Small intestine (tissue), 7 donors: ENCODE results near the gene NCR1. TPM values are rescaled to one million over a fixed set of nuclear protein-coding genes. Genes with fewer than 3 reads are reported as not detected.
"Not testable (repeated sequence)": the region's sequence is repeated elsewhere in the genome, so short reads cannot be mapped to it uniquely, and the experiment has no call there.

ENCODE experiments used
- DNase-seq, 2 donors: peaks; one replicate each; pipeline versions ENCODE4 v3.0.0 to v3.0.0-alpha.2; 2013
- FAIRE-seq: peaks from 2 replicates; lab custom pipeline; 2012; peaks lifted over from hg19 to GRCh38; lab: Jason Lieb, UNC
- H3K27ac ChIP-seq, 3 donors: one replicate each; pipeline ENCODE4 v1.5.1; 2013; ENCODE audit warnings: low read length in 2 of 3, mild to moderate bottlenecking in 2 of 3, control low read depth in 1 of 3, inconsistent platforms in 1 of 3, low read depth in 1 of 3, moderate library complexity in 1 of 3
- H3K27me3 ChIP-seq, 3 donors: one replicate each; pipeline ENCODE4 v1.6.1; 2013; ENCODE audit warnings: low read length in 3 of 3, inconsistent platforms in 1 of 3; ENCODE audit not compliant: control insufficient read depth in 3 of 3, insufficient read depth in 3 of 3
- H3K36me3 ChIP-seq, 3 donors: one replicate each; pipeline ENCODE4 v1.6.1; 2013; ENCODE audit warnings: low read length in 3 of 3, inconsistent platforms in 1 of 3, low read depth in 1 of 3, mild to moderate bottlenecking in 1 of 3, moderate library complexity in 1 of 3; ENCODE audit not compliant: control insufficient read depth in 3 of 3, insufficient read depth in 2 of 3
- H3K4me1 ChIP-seq, 3 donors: one replicate each; pipeline ENCODE4 v1.6.1; 2013; ENCODE audit warnings: low read length in 2 of 3, inconsistent platforms in 1 of 3, low read depth in 1 of 3, mild to moderate bottlenecking in 1 of 3, moderate library complexity in 1 of 3; ENCODE audit not compliant: control insufficient read depth in 3 of 3, insufficient read depth in 2 of 3
- H3K4me3 ChIP-seq, 3 donors: one replicate each; pipeline ENCODE4 v1.5.1; 2013; ENCODE audit warnings: low read length in 3 of 3, control low read depth in 1 of 3, inconsistent platforms in 1 of 3, low read depth in 1 of 3, mild to moderate bottlenecking in 1 of 3, moderate library complexity in 1 of 3
- H3K9me3 ChIP-seq, 2 donors: one replicate each; pipeline ENCODE4 v1.6.1; 2013; ENCODE audit warnings: low read depth in 1 of 2, low read length in 1 of 2; ENCODE audit not compliant: control insufficient read depth in 2 of 2, insufficient read depth in 1 of 2
- WGBS, 3 donors: extraction: QIAGEN DNeasy Blood & Tissue Kit; methylation state at CpG; one replicate each; pipeline ENCODE4 v1.1.7; 2013; 5-methylcytosine and 5-hydroxymethylcytosine counted together
- polyA plus RNA-seq, 4 donors: library from polyadenylated mRNA; stranded (reverse) in 3 of 4; unstranded in 1 of 4; fragments of 200-250 nt in 3 of 4; fragments of 120-200 nt in 1 of 4; gene quantifications; one replicate each; pipeline versions ENCODE4 v1.2.1 to v1.2.3, GENCODE V29; 2013
- donor health status: healthy with polysubstance abuse.
- donor health status: control.
- donor health status: control.
- donor health status: Bipolar disorder and iron deficiency.
- donor health status: healthy.

The NCR1 gene
- polyA plus RNA-seq, 4 donors, result 0.16 to 0.77 TPM; not detected in 2

- FAIRE-seq, result not testable (repeated sequence)
- 75 to 90% (median 83%) methylated on average over 9 of the region's 9 CpGs for WGBS, 3 donors
Measured at GRCh38 chr19:54899646-54900045, 6.3 kb upstream of the NCR1 start.

GRCh38 chr19:54901153-54901552 lies 4.8 kb upstream of the NCR1 start:
- H3K4me1 ChIP-seq, H3K36me3 ChIP-seq, FAIRE-seq, H3K27me3 ChIP-seq, DNase-seq, H3K9me3 ChIP-seq, H3K27ac ChIP-seq, H3K4me3 ChIP-seq: not testable (repeated sequence)
- WGBS, 3 donors, result 77 to 89% (median 78%) methylated on average over 7 to 8 of the region's 8 CpGs

More at GRCh38 chr19:54899646-54900045, 6.3 kb upstream of the NCR1 start:
- H3K4me1 ChIP-seq, H3K9me3 ChIP-seq, H3K4me3 ChIP-seq, H3K27me3 ChIP-seq, DNase-seq, H3K27ac ChIP-seq, H3K36me3 ChIP-seq: not testable (repeated sequence)

- no peaks in the 10 kb centered on the region for H3K36me3 ChIP-seq
- no peak overlapping the region for H3K27ac ChIP-seq
- WGBS, 3 donors, result 77 to 82% (median 79%) methylated on average over 3 of the region's 3 CpGs
- H3K4me3 ChIP-seq, result no peak overlapping the region
- no peaks in the 10 kb centered on the region for H3K9me3 ChIP-seq
- DNase-seq (no peak), FAIRE-seq (no peak)
- H3K27me3 ChIP-seq, result peaks cover 0 to 3% (median 0%) of the 10 kb centered on the region in 3 donors
- H3K4me1 ChIP-seq, result no peaks in the 10 kb centered on the region
Measured at GRCh38 chr19:54902061-54902460, 3.9 kb upstream of the NCR1 start.

GRCh38 chr19:54903303-54903702 lies 2.6 kb upstream of the NCR1 start:
- no peak overlapping the region for H3K27ac ChIP-seq
- H3K4me3 ChIP-seq, result no peak overlapping the region
- H3K4me1 ChIP-seq, result no peaks in the 10 kb centered on the region
- no peak for DNase-seq
- no peaks in the 10 kb centered on the region for H3K36me3 ChIP-seq
- 93 to 94% (median 93%) methylated on average over 6 of the region's 6 CpGs for WGBS, 3 donors
- no peak for FAIRE-seq
- peaks cover 0 to 3% (median 0%) of the 10 kb centered on the region in 3 donors for H3K27me3 ChIP-seq
- H3K9me3 ChIP-seq, result no peaks in the 10 kb centered on the region

GRCh38 chr19:54904261-54904660 lies 1.7 kb upstream of the NCR1 start:
- not testable (repeated sequence) for FAIRE-seq, H3K36me3 ChIP-seq, DNase-seq, H3K4me3 ChIP-seq, H3K27me3 ChIP-seq, H3K27ac ChIP-seq, H3K4me1 ChIP-seq, H3K9me3 ChIP-seq
- WGBS, 3 donors, result 76 to 80% (median 76%) methylated on average over 4 of the region's 4 CpGs

- Histone ChIP-seq H3K9me3 (peaks cover 0 to 2% of the 10 kb centered on the region in 2 donors), H3K4me1 (no peaks in the 10 kb centered on the region), H3K27me3 (no peaks in the 10 kb centered on the region), H3K27ac (no peak overlapping the region), H3K4me3 (no peak overlapping the region), H3K36me3 (no peaks in the 10 kb centered on the region)
- no peak for FAIRE-seq
- WGBS, 3 donors, result 34 to 39% (median 38%) methylated on average over 5 of the region's 5 CpGs
- no peak for DNase-seq
Measured at GRCh38 chr19:54905421-54905802, 536 bp upstream of the NCR1 start.

GRCh38 chr19:54906819-54907218 lies 871 bp downstream of the NCR1 start:
- 80 to 86% (median 83%) methylated on average over 7 of the region's 7 CpGs for WGBS, 3 donors
- FAIRE-seq, result no peak

GRCh38 chr19:54907899-54908298 lies 2.0 kb downstream of the NCR1 start:
- FAIRE-seq, DNase-seq, H3K4me3 ChIP-seq, H3K4me1 ChIP-seq, H3K27me3 ChIP-seq, H3K27ac ChIP-seq, H3K36me3 ChIP-seq, H3K9me3 ChIP-seq: not testable (repeated sequence)
- WGBS, 3 donors, result 22 to 68% (median 53%) methylated on average over 1 to 4 of the region's 5 CpGs

More at GRCh38 chr19:54906819-54907218, 871 bp downstream of the NCR1 start:
- no peaks in the 10 kb centered on the region for H3K4me1 ChIP-seq
- no peaks in the 10 kb centered on the region for H3K27me3 ChIP-seq
- H3K27ac ChIP-seq, result no peak overlapping the region
- H3K36me3 ChIP-seq, result no peaks in the 10 kb centered on the region
- no peak for DNase-seq
- H3K4me3 ChIP-seq, result no peak overlapping the region
- peaks cover 0 to 2% of the 10 kb centered on the region in 2 donors for H3K9me3 ChIP-seq

GRCh38 chr19:54916822-54917221 lies 10.9 kb downstream of the NCR1 start:
- Histone ChIP-seq H3K36me3 (no peaks in the 10 kb centered on the region), H3K27ac (no peak overlapping the region), H3K27me3 (no peaks in the 10 kb centered on the region), H3K9me3 (peaks cover 0 to 2% of the 10 kb centered on the region in 2 donors), H3K4me3 (no peak overlapping the region), H3K4me1 (no peaks in the 10 kb centered on the region)
- WGBS, 3 donors, result 66 to 70% (median 70%) methylated on average over 11 of the region's 11 CpGs
- FAIRE-seq, result no peak
- peak in 1 of 2 donors; percentile 5 for DNase-seq
